H1 (cell line): ENCODE measurements around the gene KRT5. TPM values are rescaled to one million over a fixed set of nuclear protein-coding genes. Genes with fewer than 3 reads are reported as not detected.

ENCODE experiments used
- CTCF ChIA-PET: fragments of 300-600 bp; sonication (Branson Sonifier 250); formaldehyde crosslinking; loops from one replicate; lab custom pipeline; 2021; ENCODE audit not compliant: partially characterized antibody; lab: Charles Lee
- POLR2A ChIA-PET: fragments of 300-600 bp; sonication (Branson Sonifier 250); formaldehyde crosslinking; loops from one replicate; lab custom pipeline; 2021; ENCODE audit warnings: inconsistent platforms; ENCODE audit not compliant: partially characterized antibody; lab: Charles Lee
- DNase-seq, 2 experiments: peaks; one replicate each; pipeline versions ENCODE4 v3.0.0 to v3.0.0-alpha.2; 2010 to 2022; ENCODE audit warnings: low spot score in 2 of 2, low read depth in 1 of 2, mixed read lengths in 1 of 2
- FAIRE-seq: peaks from 2 replicates; lab custom pipeline; 2011; peaks lifted over from hg19 to GRCh38; lab: Jason Lieb, UNC
- H2AFZ ChIP-seq: 2 replicates; pipeline ENCODE4 v1.8.1; 2012; ENCODE audit warnings: low read length, inconsistent platforms
- H2AK5ac ChIP-seq: 2 replicates; pipeline ENCODE4 v1.6.1; 2013; ENCODE audit warnings: low read depth, low read length
- H2BK120ac ChIP-seq: replicated peaks from 2 replicates; pipeline ENCODE3; 2013; ENCODE audit warnings: low read depth, low read length, inconsistent platforms
- H2BK12ac ChIP-seq: 2 replicates; pipeline ENCODE4 v1.6.1; 2013; ENCODE audit warnings: low read depth, low read length
- H2BK15ac ChIP-seq: 2 replicates; pipeline ENCODE4 v1.6.1; 2013; ENCODE audit warnings: low read length
- H2BK20ac ChIP-seq: 2 replicates; pipeline ENCODE4 v1.6.1; 2013; ENCODE audit warnings: low read length
- H2BK5ac ChIP-seq: 2 replicates; pipeline ENCODE4 v1.6.1; 2013; ENCODE audit warnings: low read depth, low read length
- H3K14ac ChIP-seq: 2 replicates; pipeline ENCODE4 v1.6.1; 2013; ENCODE audit warnings: inconsistent platforms; ENCODE audit not compliant: insufficient read length
- H3K18ac ChIP-seq: 2 replicates; pipeline ENCODE4 v1.6.1; 2013; ENCODE audit warnings: low read length; ENCODE audit errors: extremely low read depth
- H3K23ac ChIP-seq: 2 replicates; pipeline ENCODE4 v1.6.1; 2013; ENCODE audit warnings: inconsistent platforms; ENCODE audit not compliant: insufficient read length
- H3K23me2 ChIP-seq: 2 replicates; pipeline ENCODE4 v1.6.1; 2013; ENCODE audit warnings: low read depth, low read length
- H3K27ac ChIP-seq: 2 replicates; pipeline ENCODE4 v1.6.1; 2011; ENCODE audit warnings: low read depth, low read length, inconsistent platforms
- H3K27me3 ChIP-seq, 4 experiments: replicated peaks in 1 of 4; 1 replicate in 1 of 4; 2 replicates in 3 of 4; pipeline versions ENCODE4 v1.6.1 to v1.8.1; 2011 to 2013; ENCODE audit warnings: low read length in 3 of 4, mild to moderate bottlenecking in 3 of 4, inconsistent platforms in 2 of 4, mixed read lengths in 2 of 4, moderate library complexity in 1 of 4; ENCODE audit not compliant: control insufficient read depth in 3 of 4, insufficient read depth in 3 of 4; ENCODE audit errors: extremely low read depth in 1 of 4
- H3K36me3 ChIP-seq, 4 experiments: 2 replicates each; pipeline versions ENCODE4 v1.6.1 to v1.8.1; 2011 to 2013; ENCODE audit warnings: mild to moderate bottlenecking in 4 of 4, low read length in 3 of 4, moderate library complexity in 2 of 4, control low read depth in 1 of 4, inconsistent platforms in 1 of 4; ENCODE audit not compliant: insufficient read depth in 4 of 4, control insufficient read depth in 2 of 4
- H3K4ac ChIP-seq: replicated peaks from 2 replicates; pipeline ENCODE3; 2013; ENCODE audit warnings: low read length, low read depth, mixed read lengths, inconsistent platforms; ENCODE audit not compliant: insufficient read length
- H3K4me1 ChIP-seq, 4 experiments: replicated peaks in 1 of 4; 1 replicate in 1 of 4; 2 replicates in 3 of 4; pipeline versions ENCODE4 v1.6.1 to v1.8.1; 2011 to 2013; ENCODE audit warnings: low read length in 3 of 4, inconsistent platforms in 2 of 4, mixed read lengths in 1 of 4; ENCODE audit not compliant: insufficient read depth in 4 of 4, control insufficient read depth in 3 of 4
- H3K4me2 ChIP-seq, 2 experiments: 2 replicates each; pipeline versions ENCODE4 v1.6.1 to v1.8.1; 2011 to 2013; ENCODE audit warnings: low read depth in 2 of 2, low read length in 2 of 2, control low read depth in 1 of 2, inconsistent platforms in 1 of 2, mild to moderate bottlenecking in 1 of 2; ENCODE audit not compliant: insufficient read depth in 1 of 2
- H3K4me3 ChIP-seq, 4 experiments: fragments of 200-600, 300-600 bp in 1 of 4; sonication (generic), shearing (Covaris generic), sonication (Bioruptor Twin) in 1 of 4; 2 replicates each; pipeline versions ENCODE4 v1.5.1 to v1.8.1; 2011 to 2016; ENCODE audit warnings: low read length in 4 of 4, low read depth in 3 of 4, control low read depth in 2 of 4, inconsistent platforms in 2 of 4, mild to moderate bottlenecking in 2 of 4, mixed read lengths in 1 of 4, moderate library complexity in 1 of 4; ENCODE audit not compliant: insufficient read depth in 2 of 4; ENCODE audit errors: extremely low read depth in 1 of 4
- H3K56ac ChIP-seq: replicated peaks from 2 replicates; pipeline ENCODE3; 2013; ENCODE audit warnings: low read depth, mild to moderate bottlenecking, mixed read lengths, low read length, inconsistent platforms; ENCODE audit not compliant: insufficient read length
- H3K79me1 ChIP-seq: 2 replicates; pipeline ENCODE4 v1.6.1; 2013; ENCODE audit warnings: low read depth, low read length, control low read depth
- H3K79me2 ChIP-seq, 2 experiments: 2 replicates each; pipeline versions ENCODE4 v1.6.1 to v1.8.1; 2012 to 2013; ENCODE audit warnings: low read length in 2 of 2, mild to moderate bottlenecking in 2 of 2, inconsistent platforms in 1 of 2; ENCODE audit not compliant: insufficient read depth in 2 of 2, control insufficient read depth in 1 of 2
- H3K9ac ChIP-seq, 4 experiments: replicated peaks in 1 of 4; 1 replicate in 1 of 4; 2 replicates in 3 of 4; pipeline versions ENCODE4 v1.6.1 to v1.8.1; 2011 to 2013; ENCODE audit warnings: low read depth in 3 of 4, low read length in 3 of 4, control low read depth in 2 of 4, mild to moderate bottlenecking in 2 of 4, moderate library complexity in 2 of 4, inconsistent platforms in 1 of 4; ENCODE audit errors: extremely low read depth in 1 of 4
- H3K9me3 ChIP-seq, 2 experiments: 2 replicates each; pipeline versions ENCODE4 v1.6.1 to v1.8.1; 2012 to 2013; ENCODE audit warnings: mild to moderate bottlenecking in 2 of 2, moderate library complexity in 2 of 2, control low read depth in 1 of 2, inconsistent platforms in 1 of 2, low read depth in 1 of 2, low read length in 1 of 2, mixed read lengths in 1 of 2; ENCODE audit not compliant: insufficient read depth in 2 of 2
- H4K20me1 ChIP-seq, 2 experiments: replicated peaks in 1 of 2; 2 replicates each; pipeline versions ENCODE3 to v1.8.1; 2011 to 2013; ENCODE audit warnings: inconsistent platforms in 2 of 2, low read length in 2 of 2, mild to moderate bottlenecking in 1 of 2; ENCODE audit not compliant: insufficient read depth in 2 of 2, control insufficient read depth in 1 of 2
- H4K5ac ChIP-seq: 2 replicates; pipeline ENCODE4 v1.6.1; 2013; ENCODE audit warnings: low read length, low read depth, mixed read lengths, inconsistent platforms; ENCODE audit not compliant: insufficient read length
- H4K8ac ChIP-seq: 2 replicates; pipeline ENCODE4 v1.8.0; 2013; ENCODE audit warnings: mild to moderate bottlenecking, moderate library complexity, low read length, inconsistent platforms; ENCODE audit not compliant: insufficient read depth; ENCODE audit errors: extremely low read depth
- H4K91ac ChIP-seq: replicated peaks from 2 replicates; pipeline ENCODE3; 2013; ENCODE audit warnings: low read length, mixed read lengths, inconsistent platforms; ENCODE audit not compliant: insufficient read length
- SRF ChIP-seq: IDR thresholded peaks from 2 replicates; pipeline ENCODE4 v1.6.1; 2011; ENCODE audit warnings: mild to moderate bottlenecking, low read depth, low read length, moderate library complexity
- WGBS, 2 experiments: shearing (Covaris generic) in 1 of 2; methylation state at CpG; one replicate each; pipeline versions ENCODE4 v1.1.6 to v1.1.7; 2013 to 2015; ENCODE audit warnings: low lambda C conversion rate in 2 of 2, mixed read lengths in 2 of 2, inconsistent platforms in 1 of 2, low coverage in 1 of 2, missing lambda C conversion rate in 1 of 2; ENCODE audit not compliant: insufficient replicate concordance in 2 of 2, insufficient coverage in 1 of 2, insufficient read length in 1 of 2; ENCODE audit errors: extremely low coverage in 1 of 2, missing lambda C conversion rate in 1 of 2; 5-methylcytosine and 5-hydroxymethylcytosine counted together
- polyA plus RNA-seq, 7 experiments: library from polyadenylated mRNA; depleted of rRNA in 3 of 7; stranded (reverse) in 5 of 7; unstranded in 2 of 7; fragments of >200 nt in 5 of 7; fragments of 200-250 nt in 2 of 7; gene quantifications; 1 replicate in 5 of 7; 2 replicates in 1 of 7; 4 replicates in 1 of 7; pipeline versions ENCODE4 v1.2.1 to v1.2.3, GENCODE V29; 2011 to 2013; ENCODE audit warnings: missing spikeins in 2 of 7, mixed read lengths in 2 of 7
- total RNA-seq: library from RNA; stranded (reverse); fragmentation: NEBNext Ultra II Directional; extraction: Animal tissue kit (Norgen Biotek cat#: 25700); gene quantifications from 2 replicates; pipeline ENCODE4 v1.2.1, GENCODE V29; 2021

Gene KRT5
- total and polyA plus RNA-seq, 2 of the 8 experiments (the other 6 are each of a cell fraction or from before 2014, with no cell fraction given), result 0.18 TPM; not detected in 1

- H3K56ac ChIP-seq, result no peak overlapping the region
- no peak overlapping the region for H3K27ac ChIP-seq
- no peaks in the 10 kb centered on the region for H3K36me3 ChIP-seq
- H3K23me2 ChIP-seq, result no peaks in the 10 kb centered on the region
- no peak overlapping the region for H2BK20ac ChIP-seq
- no peaks in the 10 kb centered on the region for H3K79me1 ChIP-seq
- no peak overlapping the region for H3K18ac ChIP-seq
- H2AK5ac ChIP-seq, result no peak overlapping the region
- WGBS, 2 experiments, result 77% methylated on average over 9 of the region's 9 CpGs; no CpG with 5 or more reads in 1 of the 2 experiments
- H3K23ac ChIP-seq, result no peak overlapping the region
- no peak overlapping the region for H4K91ac ChIP-seq
- no peak overlapping the region for H3K4me2 ChIP-seq
- H3K27me3 ChIP-seq, result no peaks in the 10 kb centered on the region; a peak in 1 of 7 replicates
- no peaks in the 10 kb centered on the region for H3K79me2 ChIP-seq
- H3K4ac ChIP-seq, result no peak overlapping the region
- H3K4me1 ChIP-seq, result no peaks in the 10 kb centered on the region
- no peak overlapping the region for H3K9ac ChIP-seq
- H2BK12ac ChIP-seq, result no peak overlapping the region
- no peaks in the 10 kb centered on the region for H4K20me1 ChIP-seq
- H2BK5ac ChIP-seq, result no peak overlapping the region
- FAIRE-seq (no peak), DNase-seq (no peak)
- no peak overlapping the region for H4K8ac ChIP-seq
- H3K14ac ChIP-seq, result no peak overlapping the region
- no peak overlapping the region for H4K5ac ChIP-seq
- ChIA-PET CTCF (interaction anchor here (0.9 to 5.0 kb wide), 6 partner anchors 9 to 135 kb away, joined by 3 to 27 read pairs (median 4); partner anchors contain the start of gene KRT5), POLR2A (no interaction called here)
- H2AFZ ChIP-seq, result no peak overlapping the region
- no peak for TF ChIP-seq SRF
- H3K4me3 ChIP-seq, result no peak overlapping the region
- no peak overlapping the region for H2BK15ac ChIP-seq
- H3K9me3 ChIP-seq, result no peaks in the 10 kb centered on the region
- no peak overlapping the region for H2BK120ac ChIP-seq
Observed at GRCh38 chr12:52529846-52530245, 9.7 kb upstream of the KRT5 start.
